ENCODE results near the gene MIA2. TPM values are rescaled to one million over a fixed set of nuclear protein-coding genes. Genes with fewer than 3 reads are reported as not detected.

The MIA2 gene
- total and polyA plus RNA-seq, 2 donors (not counting 1 experiment from before 2014, with no cell fraction given) = 11.5 to 27.1 TPM

GRCh38 chr14:39266871-39267607 lies 33.3 kb downstream of the MIA2 start:
- ChIA-PET POLR2A (interaction anchor here (0.9 to 2.4 kb wide), 6 partner anchors 92 to 165 kb away, joined by 3 to 33 read pairs (median 8); partner anchors contain the start of genes FBXO33, PNN, SEC23A and TRAPPC6B), CTCF (interaction anchor here (0.6 to 2.6 kb wide), 7 partner anchors 8 to 165 kb away, joined by 3 to 7 read pairs (median 3); partner anchors contain the start of genes FBXO33, SEC23A and TRAPPC6B)
- peak overlapping the region; percentile 98 for H3K4me3 Mint-ChIP-seq
- H3K27ac Mint-ChIP-seq = peak overlapping the region; percentile 99
- Histone ChIP-seq H2AFZ (ENCODE audit: insufficient read depth, low read depth, low read length, poor library complexity, severe bottlenecking) (peak overlapping the region; percentile 94), H3K9me3 (ENCODE audit: control extremely low read depth in 1 of 3, control insufficient read depth in 2 of 3, insufficient read depth in 1 of 3, low read length in 2 of 3) (peaks cover 0 to 6% (median 3%) of the 10 kb centered on the region in 3 donors), H3K27me3 (replicated peaks in 1 of 4; ENCODE audit: control extremely low read depth in 1 of 4, control insufficient read depth in 3 of 4, insufficient read depth in 4 of 4, low read length in 3 of 4) (no peaks in the 10 kb centered on the region), H3K9ac (ENCODE audit: low read length) (peak overlapping the region; percentile 94), H3K79me2 (ENCODE audit: control insufficient read depth, insufficient read depth, low read length) (peaks cover 51% of the 10 kb centered on the region), H4K20me1 (ENCODE audit: control insufficient read depth, insufficient read depth, low read length, poor library complexity, severe bottlenecking) (peaks cover 17% of the 10 kb centered on the region), H3K4me2 (replicated peaks; ENCODE audit: low read depth, low read length, poor library complexity, severe bottlenecking) (peak overlapping the region; percentile 82), H3K27ac (ENCODE audit: low read length in 2 of 2) (peak overlapping the region; percentile 97 to 100), H3K36me3 (replicated peaks in 1 of 2; ENCODE audit: control extremely low read depth in 1 of 2, control insufficient read depth in 1 of 2, extremely low read depth in 1 of 2, insufficient read depth in 2 of 2, low read length in 1 of 2) (no peaks in the 10 kb centered on the region), H3K4me1 (ENCODE audit: control insufficient read depth in 2 of 2, insufficient read depth in 2 of 2, low read length in 2 of 2) (peaks cover 20 to 32% of the 10 kb centered on the region in 2 donors), H3K4me3 (ENCODE audit: control extremely low read depth in 1 of 5, extremely low read depth in 1 of 5, insufficient read depth in 1 of 5, low read depth in 2 of 5, low read length in 4 of 5) (peak overlapping the region; percentile 85 to 99 (median 89))
- intact Hi-C loops (cut with micrococcal nuclease) = loop anchor here (1.0 kb wide), 5 partner anchors 92 to 165 kb away; partner anchors contain the start of genes FBXO33, GEMIN2, PNN and SEC23A
- ATAC-seq (ENCODE audit: low read depth) (peak; percentile 82), DNase-seq (peak; percentile 95)
- under 1% methylated on average over 70 of the region's 70 CpGs for WGBS (ENCODE audit: insufficient coverage)
- peaks cover 42% of the 10 kb centered on the region for H3K4me1 Mint-ChIP-seq
- no peaks in the 10 kb centered on the region for H3K9me3 Mint-ChIP-seq (ENCODE audit: insufficient read depth)
- TF ChIP-seq EZH2 (IDR thresholded peaks at IDR 0.05; ENCODE audit: borderline replicate concordance, insufficient read depth, low read depth, low read length, poor library complexity, severe bottlenecking) (no peak), CTCF (IDR thresholded peaks at IDR 0.05) (no peak)
- no peaks in the 10 kb centered on the region for H3K27me3 Mint-ChIP-seq
